Loucy (cell line): ENCODE measurements around the gene MN1.

Source experiments
- H2AFZ ChIP-seq: fragments of 200-600 bp; sonication (generic); 2 replicates; pipeline ENCODE4 v1.6.0; 2016; ENCODE audit warnings: antibody characterized with exemption, mild to moderate bottlenecking, low read length, moderate library complexity
- H3F3A ChIP-seq: fragments of 200-600 bp; 2 replicates; pipeline ENCODE4 v1.6.0; 2016; ENCODE audit warnings: antibody characterized with exemption, low read depth, mild to moderate bottlenecking
- H3K27me3 ChIP-seq: fragments of 200-600 bp; sonication (generic); 2 replicates; pipeline ENCODE4 v1.6.1; 2014; ENCODE audit warnings: low read length, mild to moderate bottlenecking; ENCODE audit not compliant: insufficient read depth, poor library complexity, severe bottlenecking
- H3K36me3 ChIP-seq: fragments of 200-600 bp; sonication (generic); 2 replicates; pipeline ENCODE4 v1.6.1; 2016; ENCODE audit warnings: low read length; ENCODE audit not compliant: insufficient read depth
- H3K4me1 ChIP-seq: fragments of 200-600 bp; sonication (generic); 2 replicates; pipeline ENCODE4 v1.5.1; 2014; ENCODE audit warnings: low read length, mild to moderate bottlenecking; ENCODE audit not compliant: insufficient read depth, poor library complexity, severe bottlenecking
- H3K4me2 ChIP-seq: fragments of 200-600 bp; sonication (generic); 2 replicates; pipeline ENCODE4 v1.6.0; 2014; ENCODE audit warnings: antibody characterized with exemption, low read length, low read depth, mild to moderate bottlenecking; ENCODE audit not compliant: poor library complexity, severe bottlenecking
- H3K4me3 ChIP-seq: fragments of 200-600 bp; sonication (generic); 2 replicates; pipeline ENCODE4 v1.5.1; 2014; ENCODE audit warnings: low read length, mild to moderate bottlenecking, mixed read lengths; ENCODE audit not compliant: poor library complexity, severe bottlenecking
- H3K79me2 ChIP-seq: fragments of 200-600 bp; sonication (generic); 2 replicates; pipeline ENCODE4 v1.6.1; 2014; ENCODE audit warnings: low read length; ENCODE audit not compliant: insufficient read depth
- H3K9ac ChIP-seq: fragments of 200-600 bp; sonication (generic); 2 replicates; pipeline ENCODE4 v1.6.0; 2014; ENCODE audit warnings: mild to moderate bottlenecking, low read depth, low read length, moderate library complexity; ENCODE audit not compliant: poor library complexity, severe bottlenecking
- H3K9me2 ChIP-seq: fragments of 200-600 bp; sonication (generic); replicated peaks from 2 replicates; pipeline ENCODE4 v1.6.1; 2016; ENCODE audit warnings: low read depth, low read length, mixed read lengths
- H3K9me3 ChIP-seq: fragments of 200-600 bp; sonication (generic); 2 replicates; pipeline ENCODE4 v1.6.1; 2014; ENCODE audit warnings: mild to moderate bottlenecking, antibody characterized with exemption, low read length, low read depth; ENCODE audit not compliant: insufficient read depth
- H4K20me1 ChIP-seq: fragments of 200-600 bp; sonication (generic); 2 replicates; pipeline ENCODE4 v1.6.0; 2014; ENCODE audit warnings: antibody characterized with exemption, low read length, mild to moderate bottlenecking; ENCODE audit not compliant: insufficient read depth, poor library complexity, severe bottlenecking
- EZH2phosphoT487 ChIP-seq: fragments of 200-600 bp; IDR thresholded peaks from 2 replicates; pipeline ENCODE4 v1.6.1; 2018; ENCODE audit warnings: antibody characterized with exemption, mild to moderate bottlenecking, moderate library complexity, borderline replicate concordance
- TF ChIP-seq, protein P1 (sequence below): fragments of 200-600 bp; sonication (generic); conservative IDR thresholded peaks from 2 replicates; pipeline ENCODE4 v1.5.1; 2014; ENCODE audit warnings: mild to moderate bottlenecking, antibody characterized with exemption, low read length

Gene MN1

DNA sequence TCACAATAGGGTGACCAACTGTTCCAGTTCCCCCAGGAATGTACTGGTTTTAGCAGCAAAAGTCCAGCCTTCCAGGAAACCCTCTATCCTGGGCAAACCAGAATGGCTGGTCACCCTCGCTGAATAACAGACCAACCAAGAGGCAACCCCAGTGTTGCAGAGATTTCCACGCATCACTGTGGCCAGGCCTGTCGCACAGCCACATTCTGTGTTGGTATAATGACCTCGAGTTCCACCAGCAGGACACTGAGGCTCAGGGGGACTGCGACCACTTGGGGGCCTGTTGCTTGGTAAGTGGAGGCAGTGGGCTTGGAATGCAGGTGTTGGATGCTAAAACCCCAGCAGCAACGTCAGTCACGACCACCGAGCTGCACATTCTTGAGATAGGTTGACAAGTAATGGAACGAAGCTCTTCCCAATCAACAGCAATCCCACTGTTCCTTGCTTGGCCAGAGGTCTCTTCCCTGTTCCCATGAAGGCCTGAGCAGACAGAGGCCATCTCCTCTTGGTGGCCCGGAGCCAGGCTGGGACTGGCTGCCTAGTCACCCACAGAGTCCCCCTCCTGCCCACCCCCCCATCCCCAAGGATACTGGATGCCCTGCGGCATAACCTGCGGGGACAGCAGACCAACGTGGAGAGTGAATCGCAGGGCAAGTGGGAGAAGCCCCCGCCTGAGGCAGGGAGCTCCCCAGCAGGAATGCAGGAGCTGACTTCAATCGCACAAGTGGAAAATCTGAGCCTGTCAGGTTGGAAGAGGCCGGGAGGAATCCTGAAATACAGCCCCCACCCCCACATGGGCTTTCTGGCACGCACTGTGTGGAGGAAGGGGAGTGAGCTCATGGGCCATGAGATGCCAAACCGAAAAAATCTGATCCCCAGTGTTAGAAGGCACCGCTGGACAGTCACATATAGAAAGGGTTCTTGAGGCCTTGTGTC, 43.4 kb upstream of the MN1 start:
- Histone ChIP-seq H3K79me2 (no peaks in the 10 kb centered on the region), H3K36me3 (peaks cover 20% of the 10 kb centered on the region; the same call in 1 of the 2 replicates), H3K27me3 (no peaks in the 10 kb centered on the region), H3K9me2 (no peaks in the 10 kb centered on the region), H3K4me3 (no peak overlapping the region), H3K9me3 (no peaks in the 10 kb centered on the region), H4K20me1 (no peaks in the 10 kb centered on the region), H3K4me1 (no peaks in the 10 kb centered on the region), H3F3A (no peaks in the 10 kb centered on the region), H3K9ac (no peak overlapping the region), H3K4me2 (no peak overlapping the region), H2AFZ (no peak overlapping the region)
- TF ChIP-seq EZH2phosphoT487, result no peak
- TF ChIP-seq, protein P1, sequence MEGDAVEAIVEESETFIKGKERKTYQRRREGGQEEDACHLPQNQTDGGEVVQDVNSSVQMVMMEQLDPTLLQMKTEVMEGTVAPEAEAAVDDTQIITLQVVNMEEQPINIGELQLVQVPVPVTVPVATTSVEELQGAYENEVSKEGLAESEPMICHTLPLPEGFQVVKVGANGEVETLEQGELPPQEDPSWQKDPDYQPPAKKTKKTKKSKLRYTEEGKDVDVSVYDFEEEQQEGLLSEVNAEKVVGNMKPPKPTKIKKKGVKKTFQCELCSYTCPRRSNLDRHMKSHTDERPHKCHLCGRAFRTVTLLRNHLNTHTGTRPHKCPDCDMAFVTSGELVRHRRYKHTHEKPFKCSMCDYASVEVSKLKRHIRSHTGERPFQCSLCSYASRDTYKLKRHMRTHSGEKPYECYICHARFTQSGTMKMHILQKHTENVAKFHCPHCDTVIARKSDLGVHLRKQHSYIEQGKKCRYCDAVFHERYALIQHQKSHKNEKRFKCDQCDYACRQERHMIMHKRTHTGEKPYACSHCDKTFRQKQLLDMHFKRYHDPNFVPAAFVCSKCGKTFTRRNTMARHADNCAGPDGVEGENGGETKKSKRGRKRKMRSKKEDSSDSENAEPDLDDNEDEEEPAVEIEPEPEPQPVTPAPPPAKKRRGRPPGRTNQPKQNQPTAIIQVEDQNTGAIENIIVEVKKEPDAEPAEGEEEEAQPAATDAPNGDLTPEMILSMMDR, result no peak

DNA sequence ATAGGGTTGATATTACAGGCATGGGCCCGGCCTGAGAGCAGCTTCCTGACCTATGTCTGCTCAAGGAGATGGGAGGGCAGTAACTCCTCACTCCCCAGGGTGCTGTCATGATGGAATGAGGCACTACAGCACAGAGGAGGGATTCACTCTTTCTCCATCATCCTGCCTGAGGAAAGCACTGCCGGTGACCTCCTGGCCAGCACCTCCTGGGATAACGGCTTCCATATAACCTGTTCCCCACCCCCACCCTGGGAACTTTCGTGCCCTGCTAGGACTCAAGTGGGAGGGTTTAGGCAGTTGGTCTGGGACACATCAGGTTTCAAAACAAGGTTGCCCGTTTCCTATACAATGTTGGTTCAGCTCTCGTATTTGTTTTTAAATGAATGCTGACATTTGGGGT, 42.7 kb upstream of the MN1 start:
- H3K4me1 ChIP-seq, result no peaks in the 10 kb centered on the region
- peaks cover 15% of the 10 kb centered on the region; the same call in 1 of the 2 replicates for H3K36me3 ChIP-seq
- no peak overlapping the region for H3K4me2 ChIP-seq
- TF ChIP-seq, protein P1, result no peak
- TF ChIP-seq EZH2phosphoT487, result no peak
- H3K9me2 ChIP-seq, result no peaks in the 10 kb centered on the region
- no peaks in the 10 kb centered on the region for H3K79me2 ChIP-seq
- H3F3A ChIP-seq, result no peaks in the 10 kb centered on the region
- no peaks in the 10 kb centered on the region for H3K27me3 ChIP-seq
- H3K9ac ChIP-seq, result no peak overlapping the region
- no peak overlapping the region for H2AFZ ChIP-seq
- H4K20me1 ChIP-seq, result no peaks in the 10 kb centered on the region
- H3K4me3 ChIP-seq, result no peak overlapping the region
- H3K9me3 ChIP-seq, result no peaks in the 10 kb centered on the region

DNA sequence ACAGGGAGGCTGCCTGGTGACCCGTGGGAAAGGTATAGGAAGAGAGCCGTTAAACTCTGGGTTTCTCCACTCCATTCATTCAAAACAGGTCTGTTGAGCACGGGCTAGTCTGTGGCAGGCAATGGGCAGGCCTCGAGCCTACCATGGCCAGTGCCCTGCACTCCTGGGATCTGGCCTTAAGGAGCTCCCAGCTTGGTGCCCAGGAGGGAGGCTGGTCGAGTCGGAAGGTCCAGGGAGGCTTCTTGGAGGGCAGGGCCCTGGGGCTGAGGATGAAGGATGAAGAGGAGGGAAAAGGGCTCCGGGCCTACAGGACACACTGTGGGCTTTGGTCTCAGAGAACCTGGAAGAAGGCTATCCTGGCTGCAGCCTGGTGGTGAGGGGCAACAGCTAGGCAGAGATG, 41.9 kb upstream of the MN1 start:
- Histone ChIP-seq H3K79me2 (no peaks in the 10 kb centered on the region), H3K27me3 (no peaks in the 10 kb centered on the region), H3K9me3 (no peaks in the 10 kb centered on the region), H3K36me3 (peaks cover 9% of the 10 kb centered on the region; the same call in 1 of the 2 replicates), H4K20me1 (no peaks in the 10 kb centered on the region), H2AFZ (no peak overlapping the region), H3F3A (no peaks in the 10 kb centered on the region), H3K4me1 (no peaks in the 10 kb centered on the region), H3K4me2 (no peak overlapping the region), H3K9me2 (no peaks in the 10 kb centered on the region), H3K9ac (no peak overlapping the region), H3K4me3 (no peak overlapping the region)
- TF ChIP-seq, protein P1, result no peak
- TF ChIP-seq EZH2phosphoT487, result no peak
